NCI-H82 treated with DMSO at 0.1 percent for 48 hours (cell line): Measurements from ENCODE around the gene WDR35.
"Not testable (repeated sequence)": the region's sequence is repeated elsewhere in the genome, so short reads cannot be mapped to it uniquely, and the experiment has no call there.

Experiments used
- DNase-seq: peaks from one replicate; lab custom pipeline; 2025; ENCODE audit not compliant: unreplicated experiment; lab: John Stamatoyannopoulos, UW

The WDR35 gene

GRCh38 chr2:19942199-19942598, 47.7 kb downstream of the WDR35 start:
- no peak for DNase-seq

GRCh38 chr2:19937004-19937403, 52.9 kb downstream of the WDR35 start:
- no peak for DNase-seq

GRCh38 chr2:19936203-19936602, 53.7 kb downstream of the WDR35 start:
- no peak for DNase-seq

GRCh38 chr2:19933351-19933981, 56.4 kb downstream of the WDR35 start:
- no peak for DNase-seq

- no peak for DNase-seq
Observed at GRCh38 chr2:19932928-19933327, 57.0 kb downstream of the WDR35 start.

GRCh38 chr2:19929226-19929625, 60.7 kb downstream of the WDR35 start:
- DNase-seq, result no peak

- DNase-seq, result not testable (repeated sequence)
Observed at GRCh38 chr2:19927816-19928215, 62.1 kb downstream of the WDR35 start.

- DNase-seq, result not testable (repeated sequence)
Observed at GRCh38 chr2:19924526-19924925, 65.4 kb downstream of the WDR35 start.

- DNase-seq, result not testable (repeated sequence)
Observed at GRCh38 chr2:19922188-19922587, 67.7 kb downstream of the WDR35 start.

GRCh38 chr2:19916385-19916950, 73.4 kb downstream of the WDR35 start:
- DNase-seq, result no peak

- DNase-seq, result no peak
Observed at GRCh38 chr2:19914266-19914975, 75.5 kb downstream of the WDR35 start.

GRCh38 chr2:19911808-19912509, 77.9 kb downstream of the WDR35 start:
- no peak for DNase-seq

- no peak for DNase-seq
Observed at GRCh38 chr2:19902216-19902740, 87.6 kb downstream of the WDR35 start.

- peak; percentile 83 for DNase-seq
Observed at GRCh38 chr2:19901442-19902215, 88.3 kb downstream of the WDR35 start, which contains the start of gene TTC32. Gene TTC32, minus strand, starts transcription at chr2:19901983. Its CDS starts 129 bp downstream, at chr2:19901854.

GRCh38 chr2:19900931-19901441, 88.9 kb downstream of the WDR35 start:
- no peak for DNase-seq

GRCh38 chr2:19899985-19900930, 89.6 kb downstream of the WDR35 start:
- no peak for DNase-seq

- DNase-seq, result no peak
Observed at GRCh38 chr2:19898592-19899329, 91.1 kb downstream of the WDR35 start.

- no peak for DNase-seq
Observed at GRCh38 chr2:19897623-19898245, 92.2 kb downstream of the WDR35 start.
